Esophagus muscularis mucosa (tissue), 4 donors: ENCODE data around the gene IFNLR1. TPM values are rescaled to one million over a fixed set of nuclear protein-coding genes. Genes with fewer than 3 reads are reported as not detected.

Experiments used
- DNase-seq: peaks from one replicate; pipeline ENCODE4 v3.0.0-alpha.2; 2017; ENCODE audit errors: extremely low spot score
- H3K27ac ChIP-seq, 4 donors: fragments of 200-600 bp; sonication (generic); replicated peaks in 1 of 4; 1 replicate in 3 of 4; 2 replicates in 1 of 4; pipeline ENCODE4 v1.5.1; 2016 to 2019; ENCODE audit warnings: mild to moderate bottlenecking in 1 of 4
- H3K27me3 ChIP-seq, 4 donors: fragments of 200-600 bp; sonication (generic); one replicate each; pipeline versions ENCODE4 v1.5.1 to v1.6.0; 2016 to 2019
- H3K36me3 ChIP-seq, 4 donors: fragments of 200-600 bp; sonication (generic); one replicate each; pipeline ENCODE4 v1.5.1; 2016 to 2019
- H3K4me1 ChIP-seq, 4 donors: fragments of 200-600 bp; sonication (generic); one replicate each; pipeline ENCODE4 v1.5.1; 2016 to 2019
- H3K4me3 ChIP-seq, 4 donors: fragments of 200-600 bp; sonication (generic); 1 replicate in 2 of 4; 2 replicates in 2 of 4; pipeline ENCODE4 v1.5.1; 2016 to 2019; ENCODE audit warnings: mild to moderate bottlenecking in 4 of 4, moderate library complexity in 1 of 4
- H3K9me3 ChIP-seq, 4 donors: fragments of 200-600 bp; sonication (generic); 1 replicate in 3 of 4; 2 replicates in 1 of 4; pipeline ENCODE4 v1.5.1; 2016 to 2019
- EP300 ChIP-seq: sonication (generic); formaldehyde crosslinking; IDR thresholded peaks from one replicate; pipeline ENCODE4 v1.6.1; 2017; ENCODE audit warnings: antibody characterized with exemption
- POLR2A ChIP-seq: fragments of 450-650 bp; IDR thresholded peaks from one replicate; pipeline ENCODE4 v1.6.1; 2017; ENCODE audit warnings: antibody characterized with exemption, moderate library complexity, mild to moderate bottlenecking, low read depth
- POLR2AphosphoS5 ChIP-seq, 2 donors: sonication (generic); formaldehyde crosslinking; IDR thresholded peaks; one replicate each; pipeline ENCODE4 v1.6.1; 2017; ENCODE audit warnings: antibody characterized with exemption in 2 of 2
- WGBS: methylation state at CpG from one replicate; pipeline ENCODE4 v1.1.5; 2018; 5-methylcytosine and 5-hydroxymethylcytosine counted together
- intact Hi-C: fragments of 100-400 bp; cut with DNase I; formaldehyde crosslinking; loops from one replicate; pipeline ENCODE4 v1.15.1; 2023
- total RNA-seq, 4 donors: library from RNA; depleted of rRNA; stranded (reverse); fragments of >200 nt; gene quantifications; one replicate each; pipeline versions ENCODE4 v1.1.0 to v1.2.1, GENCODE V29; 2016
- TF ChIP-seq, protein P1 (sequence below), 3 experiments: fragments of 200-600 bp in 2 of 3; fragments of 450-650 bp in 1 of 3; sonication (generic) in 2 of 3; IDR thresholded peaks; one replicate each; pipeline ENCODE4 v1.5.1; 2017 to 2019; ENCODE audit warnings: antibody characterized with exemption in 3 of 3, mild to moderate bottlenecking in 2 of 3, moderate library complexity in 1 of 3

IFNLR1 gene
- total RNA-seq, 4 donors from 2014 or later: 0.50 to 2.0 (median 1.2) TPM

DNA sequence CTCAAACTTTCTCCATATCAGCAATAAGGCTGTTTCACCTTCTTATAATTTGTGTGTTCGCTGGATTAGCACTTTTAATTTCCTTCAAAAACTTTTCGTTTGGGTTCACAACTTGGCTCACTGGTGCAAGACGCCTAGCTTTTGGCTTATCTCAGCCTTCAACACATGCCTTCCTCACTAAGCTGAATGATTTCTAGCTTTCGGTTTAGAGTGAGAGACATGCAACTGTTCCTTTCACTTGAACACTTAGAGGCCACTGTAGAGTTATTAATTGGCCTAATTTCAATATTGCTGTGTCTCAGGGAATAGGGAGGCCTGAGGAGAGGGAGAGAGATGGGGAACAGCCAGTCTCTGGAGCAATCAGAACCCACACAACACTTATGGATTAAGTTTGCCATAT, 41.2 kb upstream of the IFNLR1 start:
- no peak overlapping the region for H3K4me3 ChIP-seq
- no peak for TF ChIP-seq POLR2AphosphoS5 (IDR thresholded peaks at IDR 0.05)
- TF ChIP-seq, protein P1, sequence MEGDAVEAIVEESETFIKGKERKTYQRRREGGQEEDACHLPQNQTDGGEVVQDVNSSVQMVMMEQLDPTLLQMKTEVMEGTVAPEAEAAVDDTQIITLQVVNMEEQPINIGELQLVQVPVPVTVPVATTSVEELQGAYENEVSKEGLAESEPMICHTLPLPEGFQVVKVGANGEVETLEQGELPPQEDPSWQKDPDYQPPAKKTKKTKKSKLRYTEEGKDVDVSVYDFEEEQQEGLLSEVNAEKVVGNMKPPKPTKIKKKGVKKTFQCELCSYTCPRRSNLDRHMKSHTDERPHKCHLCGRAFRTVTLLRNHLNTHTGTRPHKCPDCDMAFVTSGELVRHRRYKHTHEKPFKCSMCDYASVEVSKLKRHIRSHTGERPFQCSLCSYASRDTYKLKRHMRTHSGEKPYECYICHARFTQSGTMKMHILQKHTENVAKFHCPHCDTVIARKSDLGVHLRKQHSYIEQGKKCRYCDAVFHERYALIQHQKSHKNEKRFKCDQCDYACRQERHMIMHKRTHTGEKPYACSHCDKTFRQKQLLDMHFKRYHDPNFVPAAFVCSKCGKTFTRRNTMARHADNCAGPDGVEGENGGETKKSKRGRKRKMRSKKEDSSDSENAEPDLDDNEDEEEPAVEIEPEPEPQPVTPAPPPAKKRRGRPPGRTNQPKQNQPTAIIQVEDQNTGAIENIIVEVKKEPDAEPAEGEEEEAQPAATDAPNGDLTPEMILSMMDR (IDR thresholded peaks at IDR 0.05): no peak
- no peak for TF ChIP-seq EP300
- TF ChIP-seq POLR2A: no peak
- no peak overlapping the region for H3K27ac ChIP-seq
- peaks cover 0 to 6% (median 0%) of the 10 kb centered on the region in 4 donors for H3K27me3 ChIP-seq
- intact Hi-C loops: no loop called here
- DNase-seq: no peak
- no peaks in the 10 kb centered on the region for H3K4me1 ChIP-seq
- no peaks in the 10 kb centered on the region for H3K9me3 ChIP-seq
- no peaks in the 10 kb centered on the region for H3K36me3 ChIP-seq
- 84% methylated on average over 4 of the region's 4 CpGs for WGBS

DNA sequence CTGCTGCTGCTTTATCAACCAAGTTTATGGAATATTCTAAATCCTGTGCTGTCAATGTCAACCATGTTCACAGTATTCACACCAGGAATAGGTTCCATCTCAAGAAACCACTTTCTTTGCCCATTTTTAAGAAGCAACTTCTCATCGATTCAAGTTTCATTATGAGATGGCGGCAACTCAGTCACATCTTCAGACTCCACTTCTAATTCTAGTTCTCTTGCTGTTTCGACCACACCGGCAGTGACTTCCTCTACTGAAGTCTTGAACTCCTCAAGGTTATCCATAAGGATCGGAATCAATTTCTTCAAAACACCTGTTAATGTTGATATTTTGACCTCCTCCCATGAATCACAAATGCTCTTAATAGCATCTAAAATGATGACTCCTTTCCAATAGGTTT, 39.7 kb upstream of the IFNLR1 start:
- intact Hi-C loops: no loop called here
- peaks cover 0 to 18% (median 4%) of the 10 kb centered on the region in 4 donors for H3K27me3 ChIP-seq
- no peaks in the 10 kb centered on the region for H3K4me1 ChIP-seq
- H3K4me3 ChIP-seq: no peak overlapping the region
- H3K27ac ChIP-seq: no peak overlapping the region
- TF ChIP-seq, protein P1 (IDR thresholded peaks at IDR 0.05): no peak
- TF ChIP-seq POLR2AphosphoS5 (IDR thresholded peaks at IDR 0.05) (no peak), EP300 (no peak), POLR2A (no peak)
- no peaks in the 10 kb centered on the region for H3K36me3 ChIP-seq
- H3K9me3 ChIP-seq: no peaks in the 10 kb centered on the region
- WGBS: 92% methylated on average over 5 of the region's 5 CpGs
- no peak for DNase-seq

DNA sequence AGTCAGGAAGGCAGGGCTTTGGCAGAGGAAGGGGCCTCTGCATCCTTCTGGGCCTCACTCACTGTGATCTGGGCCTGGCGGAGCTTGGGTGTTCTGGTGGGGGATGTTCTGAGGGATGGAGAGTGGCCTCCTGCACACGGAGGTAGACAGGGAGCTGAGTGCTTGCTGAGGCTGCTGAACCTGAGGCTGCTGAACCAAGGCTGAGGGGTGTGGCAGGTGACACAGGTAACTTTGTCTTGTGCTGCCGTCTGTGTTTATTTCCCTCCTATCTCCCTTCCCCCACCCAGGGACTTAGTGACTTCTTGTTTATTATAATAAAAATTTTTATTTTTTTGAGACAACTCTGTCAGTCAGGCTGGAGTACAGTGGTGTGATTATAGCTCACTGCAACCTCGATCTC, 37.7 kb upstream of the IFNLR1 start:
- Histone ChIP-seq H3K36me3 (no peaks in the 10 kb centered on the region), H3K27ac (no peak overlapping the region), H3K9me3 (no peaks in the 10 kb centered on the region), H3K27me3 (peaks cover 0 to 37% (median 4%) of the 10 kb centered on the region in 4 donors), H3K4me1 (no peaks in the 10 kb centered on the region), H3K4me3 (no peak overlapping the region)
- intact Hi-C loops: no loop called here
- no peak for DNase-seq
- WGBS: 74% methylated on average over 4 of the region's 4 CpGs
- TF ChIP-seq POLR2AphosphoS5 (IDR thresholded peaks at IDR 0.05) (no peak), EP300 (no peak), POLR2A (no peak)
- TF ChIP-seq, protein P1 (IDR thresholded peaks at IDR 0.05): no peak

DNA sequence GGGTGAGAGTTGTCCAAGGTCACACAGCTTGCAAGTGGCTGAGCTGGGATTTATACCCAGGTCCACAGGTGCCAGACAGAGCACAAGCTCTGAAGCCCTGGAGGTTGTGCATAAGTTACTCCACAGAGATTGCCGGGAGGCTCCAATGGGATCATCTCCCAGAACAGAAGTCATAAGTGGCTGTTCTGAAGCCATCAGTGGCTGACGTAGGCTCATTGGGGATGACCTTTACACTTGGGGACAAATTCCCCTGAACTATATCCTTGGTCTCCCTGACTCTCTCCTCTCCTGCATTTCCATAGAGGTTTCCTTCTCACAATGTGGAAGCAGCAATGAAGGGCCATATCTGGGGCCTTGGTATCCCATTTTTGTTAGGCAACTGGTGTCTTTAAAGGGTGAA, 37.0 kb upstream of the IFNLR1 start:
- DNase-seq: no peak
- 65% methylated on average over 2 of the region's 2 CpGs for WGBS
- no peak overlapping the region for H3K27ac ChIP-seq
- no peak for TF ChIP-seq EP300
- TF ChIP-seq, protein P1 (IDR thresholded peaks at IDR 0.05): no peak
- no peak for TF ChIP-seq POLR2A
- no peak for TF ChIP-seq POLR2AphosphoS5 (IDR thresholded peaks at IDR 0.05)
- no peaks in the 10 kb centered on the region for H3K36me3 ChIP-seq
- H3K9me3 ChIP-seq: no peaks in the 10 kb centered on the region
- H3K27me3 ChIP-seq: peaks cover 0 to 43% (median 4%) of the 10 kb centered on the region in 4 donors
- H3K4me3 ChIP-seq: no peak overlapping the region
- no peaks in the 10 kb centered on the region for H3K4me1 ChIP-seq
- intact Hi-C loops: no loop called here

DNA sequence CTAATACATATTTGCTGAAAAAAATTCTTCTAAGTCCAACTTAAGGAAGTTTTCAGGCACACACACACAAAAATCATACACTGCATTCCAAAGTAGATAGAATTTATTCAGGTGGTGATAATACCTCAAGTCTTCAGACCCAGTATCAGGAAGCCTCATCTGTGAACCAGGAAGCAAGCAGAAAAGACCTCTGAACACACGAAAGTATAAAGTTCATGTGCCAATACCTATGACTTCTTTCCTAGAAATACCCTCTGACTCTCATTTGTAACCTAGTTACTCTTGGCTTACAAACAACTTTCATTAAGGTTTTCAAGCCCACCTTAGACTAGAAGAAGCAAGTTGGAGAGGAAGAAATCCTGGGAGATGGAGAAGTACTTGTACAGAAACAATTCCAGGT, 35.7 kb upstream of the IFNLR1 start:
- Histone ChIP-seq H3K9me3 (no peaks in the 10 kb centered on the region), H3K27me3 (peaks cover 0 to 54% (median 9%) of the 10 kb centered on the region in 4 donors), H3K4me1 (no peaks in the 10 kb centered on the region), H3K4me3 (no peak overlapping the region), H3K36me3 (no peaks in the 10 kb centered on the region), H3K27ac (no peak overlapping the region)
- intact Hi-C loops: no loop called here
- WGBS: 100% methylated on average over 1 of the region's 1 CpG
- DNase-seq: no peak
- TF ChIP-seq POLR2A: no peak
- TF ChIP-seq POLR2AphosphoS5 (IDR thresholded peaks at IDR 0.05): no peak
- no peak for TF ChIP-seq EP300
- TF ChIP-seq, protein P1 (IDR thresholded peaks at IDR 0.05): no peak
